HG03196 (cell line): ENCODE results near the gene ST6GALNAC1.
"Not testable (repeated sequence)": the region's sequence is repeated elsewhere in the genome, so short reads cannot be mapped to it uniquely, and the experiment has no call there.

ENCODE experiments used
- ATAC-seq: cut with Tn5 transposase; IDR thresholded peaks from one replicate; pipeline ENCODE4 v1.9.1; 2021; ENCODE audit not compliant: unreplicated experiment

Gene ST6GALNAC1

DNA sequence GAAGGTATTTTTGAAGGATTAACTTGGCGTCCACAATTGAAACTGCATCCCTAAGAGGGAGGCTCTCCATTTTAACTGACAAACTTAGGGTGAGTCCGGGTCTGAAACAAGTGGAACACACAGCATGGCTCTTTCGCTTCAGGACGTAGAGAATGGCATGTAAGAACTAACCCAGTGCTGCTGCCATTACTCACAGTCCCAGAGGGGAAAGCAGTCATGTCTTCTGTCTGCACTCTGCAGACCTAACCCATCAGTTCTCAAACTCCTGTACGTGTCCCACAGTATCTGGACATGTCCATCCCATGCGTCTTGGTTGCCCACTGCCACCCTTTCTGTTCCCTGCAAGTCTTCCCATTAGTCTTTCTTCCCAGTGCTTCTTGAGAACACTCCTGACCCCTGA is 563 bp downstream of the ST6GALNAC1 start:
- ATAC-seq, result no peak

DNA sequence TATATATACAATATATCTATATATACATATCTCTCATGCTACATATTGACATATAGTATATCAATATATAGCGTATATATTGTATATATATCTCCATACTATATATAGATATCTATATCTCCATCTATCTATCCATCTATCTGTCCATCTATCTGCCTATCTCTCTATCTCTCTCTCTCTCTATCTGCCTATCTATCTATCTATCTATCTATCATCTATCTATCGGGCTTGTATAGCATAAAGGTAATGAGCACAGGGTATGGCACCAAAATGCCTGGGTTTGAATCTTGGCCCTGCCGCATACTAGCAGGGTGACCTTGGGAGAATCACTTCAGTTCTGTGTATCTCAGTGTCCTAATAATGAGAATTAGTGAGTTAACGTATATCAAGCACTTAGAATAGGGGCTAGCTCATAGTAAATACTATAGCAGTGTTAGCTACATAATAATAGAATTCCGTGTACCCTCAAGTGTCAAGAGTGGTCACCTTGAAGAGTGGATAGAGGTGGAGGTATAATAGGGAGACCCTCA is 1.5 kb downstream of the ST6GALNAC1 start:
- no peak for ATAC-seq

- ATAC-seq, result no peak
These were observed 2.1 kb downstream of the ST6GALNAC1 start for GRCh38 chr17:76641501-76641900.

GRCh38 chr17:76640550-76641380 is 2.8 kb downstream of the ST6GALNAC1 start:
- ATAC-seq, result no peak

GRCh38 chr17:76638263-76638662 is 5.3 kb downstream of the ST6GALNAC1 start:
- ATAC-seq, result no peak

DNA sequence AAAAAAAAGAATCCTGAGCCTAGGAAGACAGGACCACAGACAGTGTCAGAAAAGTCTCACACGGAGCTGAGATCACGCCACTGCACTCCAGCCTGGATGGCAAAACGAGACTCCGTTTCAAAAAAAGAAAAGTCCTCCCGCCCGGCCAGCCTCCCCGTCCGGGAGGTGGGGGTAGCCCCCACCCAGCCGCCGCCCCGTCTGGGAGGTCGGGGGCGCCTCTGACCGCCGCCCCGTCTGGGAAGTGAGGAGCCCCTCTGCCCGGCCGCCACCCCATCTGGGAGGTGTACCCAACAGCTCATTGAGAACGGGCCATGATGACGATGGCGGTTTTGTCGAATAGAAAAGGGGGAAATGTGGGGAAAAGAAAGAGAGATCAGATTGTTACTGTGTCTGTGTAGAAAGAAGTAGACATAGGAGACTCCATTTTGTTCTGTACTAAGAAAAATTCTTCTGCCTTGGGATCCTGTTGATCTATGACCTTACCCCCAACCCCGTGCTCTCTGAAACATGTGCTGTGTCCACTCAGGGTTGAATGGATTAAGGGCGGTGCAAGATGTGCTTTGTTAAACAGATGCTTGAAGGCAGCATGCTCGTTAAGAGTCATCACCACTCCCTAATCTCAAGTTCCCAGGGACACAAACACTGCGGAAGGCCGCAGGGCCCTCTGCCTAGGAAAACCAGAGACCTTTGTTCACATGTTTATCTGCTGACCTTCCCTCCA is 6.9 kb downstream of the ST6GALNAC1 start:
- ATAC-seq, result not testable (repeated sequence)

DNA sequence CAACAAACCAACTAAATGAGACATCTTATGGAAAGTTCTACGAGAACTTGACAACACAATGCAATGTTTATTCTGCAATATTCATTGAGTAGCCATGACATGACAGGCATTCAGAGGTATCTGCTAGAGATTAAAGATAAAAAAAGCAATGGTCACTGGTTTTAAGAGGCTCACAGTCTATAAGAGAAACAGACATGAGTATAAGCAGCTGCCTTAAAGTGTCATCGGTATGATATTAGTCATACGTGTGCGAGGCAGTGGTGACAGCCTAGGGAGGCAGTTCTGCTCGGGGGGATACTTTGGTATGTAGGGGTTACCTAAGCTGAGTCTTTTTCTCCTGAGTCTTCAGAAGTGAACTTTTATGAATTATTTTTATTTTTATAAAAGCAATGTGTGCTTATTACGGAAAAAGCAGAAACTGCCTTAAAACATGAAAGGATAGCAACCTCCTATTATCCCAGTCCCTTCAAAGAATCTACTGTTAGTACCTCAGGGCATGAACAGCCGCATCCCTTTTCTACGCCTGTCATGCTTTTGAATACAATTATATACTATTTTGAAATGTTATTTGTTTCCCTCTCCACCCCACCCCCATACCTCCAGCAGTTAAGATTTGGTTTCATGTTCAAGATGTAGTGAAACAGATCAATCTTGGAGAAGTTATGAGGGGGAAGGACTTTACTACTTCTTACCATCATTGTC is 7.7 kb downstream of the ST6GALNAC1 start:
- ATAC-seq, result no peak

DNA sequence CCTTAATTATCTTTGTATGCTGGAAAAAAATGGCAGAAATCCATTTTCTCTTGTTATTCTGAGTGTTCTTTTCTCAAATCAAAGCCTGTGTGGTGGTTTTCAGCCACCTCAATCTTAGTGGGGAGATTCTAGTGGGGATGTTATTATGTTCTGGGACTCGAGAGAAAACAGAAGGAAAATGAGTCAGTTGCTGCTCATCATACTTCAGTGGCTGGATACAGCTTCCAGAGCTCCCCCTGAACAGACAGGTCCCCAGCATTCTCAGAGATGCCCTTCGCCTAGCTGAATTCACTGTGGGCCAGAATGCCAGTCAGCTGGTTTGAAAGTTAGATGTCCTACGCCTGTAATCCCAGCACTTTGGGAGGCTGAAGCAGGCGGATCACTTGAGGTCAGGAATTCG is 8.5 kb downstream of the ST6GALNAC1 start:
- ATAC-seq, result no peak

DNA sequence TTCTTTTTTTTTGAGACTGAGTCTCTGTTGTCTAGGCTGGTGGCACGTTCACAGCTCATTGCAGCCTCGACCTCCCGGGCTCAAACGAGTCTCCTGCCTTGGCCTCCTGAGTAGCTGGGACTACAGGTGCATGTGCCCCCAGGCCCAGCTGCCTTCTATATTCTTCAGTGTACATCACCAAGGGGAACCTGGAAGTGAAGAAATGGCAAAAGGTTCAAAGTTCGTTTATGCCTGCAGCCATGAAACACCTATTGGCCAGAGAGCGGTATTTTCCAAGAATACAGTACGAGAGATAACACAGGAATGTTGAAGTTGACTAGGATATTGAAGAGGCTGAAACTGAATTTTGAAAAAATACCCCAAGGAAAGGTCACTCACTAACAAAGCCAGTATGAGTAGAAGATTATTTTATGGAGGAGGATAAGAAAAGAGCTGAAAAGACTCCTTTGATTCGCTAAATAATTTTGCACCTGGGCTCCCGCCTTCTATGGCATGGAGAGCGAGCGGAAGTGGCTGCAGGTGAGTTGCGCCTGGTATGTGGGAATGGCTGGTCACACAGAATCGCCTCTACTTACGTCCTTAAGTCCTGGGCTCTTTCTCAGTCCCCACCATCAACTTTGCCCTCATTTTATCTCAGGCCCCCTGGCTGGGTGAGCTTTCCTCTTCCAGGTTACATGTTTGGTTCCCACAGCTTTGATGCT is 9.8 kb downstream of the ST6GALNAC1 start:
- no peak for ATAC-seq

- no peak for ATAC-seq
These were observed 11.6 kb downstream of the ST6GALNAC1 start for GRCh38 chr17:76631821-76632565.

GRCh38 chr17:76630151-76630550 is 13.4 kb downstream of the ST6GALNAC1 start:
- ATAC-seq, result no peak

- no peak for ATAC-seq
These were observed 16.0 kb downstream of the ST6GALNAC1 start for GRCh38 chr17:76627510-76627909.

- no peak for ATAC-seq
These were observed 17.1 kb downstream of the ST6GALNAC1 start for GRCh38 chr17:76626442-76626841.

- no peak for ATAC-seq
These were observed 18.1 kb downstream of the ST6GALNAC1 start for GRCh38 chr17:76625496-76625895.

GRCh38 chr17:76623271-76624146 is 20.0 kb downstream of the ST6GALNAC1 start:
- peak; percentile 51 for ATAC-seq

GRCh38 chr17:76617838-76618237 is 25.7 kb downstream of the ST6GALNAC1 start:
- no peak for ATAC-seq

DNA sequence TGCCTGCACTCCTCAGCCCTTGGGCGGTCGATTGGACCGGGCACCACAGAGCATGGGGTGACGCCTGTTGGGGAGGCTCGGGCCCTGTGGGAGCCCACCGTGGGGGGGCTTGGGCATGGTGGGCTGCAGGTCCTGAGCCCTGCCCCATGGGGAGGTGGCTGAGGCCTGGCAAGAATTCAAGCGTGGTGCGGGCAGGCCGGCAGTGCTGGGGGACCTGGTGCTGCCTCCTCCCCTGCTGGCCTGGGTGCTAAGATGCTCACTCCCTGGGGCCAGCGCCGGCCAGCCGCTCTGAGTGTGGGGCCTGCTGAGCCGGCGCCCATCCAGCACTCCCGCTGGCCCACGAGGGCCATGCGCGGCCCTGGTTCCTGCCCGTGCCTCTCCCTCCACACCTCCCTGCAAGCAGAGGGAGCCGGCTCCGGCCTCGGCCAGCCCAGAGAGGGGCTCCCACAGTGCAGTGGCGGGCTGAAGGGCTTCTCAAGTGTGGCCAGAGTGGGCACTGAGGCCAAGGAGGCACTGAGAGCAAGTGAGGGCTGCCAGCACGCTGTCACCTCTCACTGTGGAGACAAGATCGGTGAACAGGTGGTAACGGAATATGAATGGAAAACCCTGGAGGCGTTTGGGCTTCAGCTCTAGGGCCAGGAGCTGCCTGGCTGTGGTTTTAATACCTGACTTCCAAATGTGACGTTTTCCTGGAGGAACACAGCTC is 28.5 kb downstream of the ST6GALNAC1 start:
- no peak for ATAC-seq

DNA sequence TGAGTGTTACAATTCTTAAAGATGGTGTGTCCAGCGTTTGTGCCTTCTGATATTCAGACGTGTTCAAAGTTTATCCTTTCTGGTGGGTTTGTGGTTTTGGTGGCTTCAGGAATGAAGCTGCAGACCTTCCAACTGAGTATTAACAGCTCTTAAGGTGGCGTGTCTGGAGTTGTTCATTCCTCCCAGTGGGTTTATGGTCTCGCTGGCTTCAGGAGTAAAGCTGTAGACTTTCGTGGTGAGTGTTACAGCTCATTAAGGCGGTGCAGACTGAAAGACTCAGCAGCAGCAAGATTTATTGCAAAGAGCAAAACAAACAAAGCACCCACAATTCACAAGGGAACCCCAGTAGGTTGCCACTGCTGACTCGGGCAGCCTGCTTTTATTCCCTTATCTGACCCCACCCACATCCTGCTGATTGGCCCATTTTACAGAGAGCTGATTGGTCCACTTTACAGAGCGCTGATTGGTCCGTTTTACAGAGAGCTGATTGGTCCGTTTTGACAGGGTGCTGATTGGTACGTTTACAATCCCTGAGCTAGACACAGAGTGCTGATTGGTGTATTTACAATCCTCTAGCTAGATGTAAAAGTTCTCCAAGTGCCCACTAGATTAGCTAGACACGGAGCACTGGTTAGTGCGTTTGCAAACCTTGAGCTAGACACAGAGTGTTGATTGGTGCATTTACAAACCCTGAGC is 29.3 kb downstream of the ST6GALNAC1 start:
- ATAC-seq, result not testable (repeated sequence)
